Measurements from ENCODE around the gene CYP51A1.

DNA sequence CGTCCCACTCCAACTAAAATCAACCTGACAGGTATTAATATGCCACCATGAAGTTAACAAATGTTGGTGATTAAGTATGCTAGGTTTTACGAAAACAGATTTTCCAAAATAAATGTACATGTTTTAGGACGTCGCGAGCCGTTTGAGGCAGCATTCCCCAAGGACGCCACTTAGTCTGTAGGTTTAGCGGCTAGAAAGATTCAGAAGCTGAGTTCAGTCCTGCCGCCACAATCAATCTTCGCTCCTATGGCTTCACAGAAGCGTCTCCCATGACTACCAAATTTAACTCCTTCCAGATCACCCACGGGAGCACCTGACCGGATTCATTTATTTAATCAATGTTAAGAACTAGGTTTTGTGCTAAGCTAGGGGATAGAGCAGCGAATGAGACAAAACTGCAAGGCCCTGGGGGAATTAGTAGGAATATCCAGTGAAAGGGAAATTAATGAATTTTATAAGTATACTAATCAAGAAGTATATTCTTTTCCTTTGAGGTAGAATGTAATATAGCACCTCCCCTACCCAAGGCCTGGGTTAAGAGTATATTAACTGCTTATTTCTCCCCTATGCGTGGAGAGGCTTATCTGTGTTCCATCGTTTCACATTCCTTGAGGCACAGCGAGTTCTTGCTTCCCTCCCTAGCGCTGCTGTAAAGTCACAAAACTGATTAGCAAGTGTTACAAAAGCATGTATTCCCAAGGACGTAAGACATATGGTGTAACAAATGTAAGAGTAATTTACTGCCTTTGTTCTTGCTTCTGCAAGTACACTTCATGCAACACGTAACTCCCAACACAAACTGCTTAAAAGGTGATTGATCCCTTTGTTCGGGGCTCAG is 994 bp upstream of the CYP51A1 start:
- TF ChIP-seq CTCF (IDR thresholded peaks at IDR 0.05; ENCODE audit: borderline replicate concordance, extremely low read depth, low read length, poor library complexity, severe bottlenecking) (no peak), EZH2 (IDR thresholded peaks at IDR 0.05; ENCODE audit: borderline replicate concordance, low read depth, low read length, severe bottlenecking) (no peak)
